ENCODE data around the gene OSBPL2.

DNA sequence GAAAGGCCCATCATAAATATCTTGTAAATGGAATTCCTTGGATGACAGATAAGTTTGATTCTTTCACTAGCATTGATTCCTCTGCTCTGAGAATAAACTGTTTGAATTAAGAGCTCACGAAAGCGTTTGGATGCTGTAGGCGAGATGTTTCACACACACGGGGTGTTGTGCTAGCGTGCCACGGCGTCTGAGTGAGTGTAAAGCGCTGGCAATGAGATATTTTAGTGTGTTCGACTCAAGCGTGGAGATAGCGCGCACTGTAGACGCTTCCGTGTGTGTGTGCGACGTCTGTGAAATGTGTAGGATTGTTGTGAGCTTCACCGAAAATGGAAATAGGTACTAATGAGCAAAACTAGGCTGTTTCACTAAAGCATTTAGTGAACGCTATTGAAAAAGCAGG is 35.1 kb downstream of the OSBPL2 start:
- TF ChIP-seq, protein P1, sequence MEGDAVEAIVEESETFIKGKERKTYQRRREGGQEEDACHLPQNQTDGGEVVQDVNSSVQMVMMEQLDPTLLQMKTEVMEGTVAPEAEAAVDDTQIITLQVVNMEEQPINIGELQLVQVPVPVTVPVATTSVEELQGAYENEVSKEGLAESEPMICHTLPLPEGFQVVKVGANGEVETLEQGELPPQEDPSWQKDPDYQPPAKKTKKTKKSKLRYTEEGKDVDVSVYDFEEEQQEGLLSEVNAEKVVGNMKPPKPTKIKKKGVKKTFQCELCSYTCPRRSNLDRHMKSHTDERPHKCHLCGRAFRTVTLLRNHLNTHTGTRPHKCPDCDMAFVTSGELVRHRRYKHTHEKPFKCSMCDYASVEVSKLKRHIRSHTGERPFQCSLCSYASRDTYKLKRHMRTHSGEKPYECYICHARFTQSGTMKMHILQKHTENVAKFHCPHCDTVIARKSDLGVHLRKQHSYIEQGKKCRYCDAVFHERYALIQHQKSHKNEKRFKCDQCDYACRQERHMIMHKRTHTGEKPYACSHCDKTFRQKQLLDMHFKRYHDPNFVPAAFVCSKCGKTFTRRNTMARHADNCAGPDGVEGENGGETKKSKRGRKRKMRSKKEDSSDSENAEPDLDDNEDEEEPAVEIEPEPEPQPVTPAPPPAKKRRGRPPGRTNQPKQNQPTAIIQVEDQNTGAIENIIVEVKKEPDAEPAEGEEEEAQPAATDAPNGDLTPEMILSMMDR (conservative IDR thresholded peaks at IDR 0.05; ENCODE audit: low read depth in 2 of 2), result no peak
- TF ChIP-seq STAT1 (IDR thresholded peaks at IDR 0.05; ENCODE audit: unreplicated experiment), result no peak

All from GM23338 (cell line).